GM10248 (cell line): ENCODE measurements around the gene PPY.
"Not testable (repeated sequence)": the region's sequence is repeated elsewhere in the genome, so short reads cannot be mapped to it uniquely, and the experiment has no call there.

Source experiments
- CTCF ChIA-PET: fragments of 300-600 bp; sonication (Branson Sonifier 250); formaldehyde crosslinking; extraction: SDS; loops from one replicate; lab custom pipeline; 2021; ENCODE audit warnings: antibody characterized with exemption; lab: Yijun Ruan, JAX
- POLR2A ChIA-PET: fragments of 350-650 bp; sonication (Branson Sonifier 250); formaldehyde crosslinking; extraction: SDS; loops from one replicate; lab custom pipeline; 2020; ENCODE audit warnings: antibody characterized with exemption; lab: Yijun Ruan, JAX
- DNase-seq: peaks from one replicate; pipeline ENCODE4 v3.0.0; 2012; ENCODE audit errors: extremely low spot score
- CTCF ChIP-seq: IDR thresholded peaks from 2 replicates; pipeline ENCODE4 v1.5.1; 2012; ENCODE audit warnings: mild to moderate bottlenecking, low read depth; ENCODE audit errors: extremely low read depth, missing control alignments, control extremely low read depth

The PPY gene

GRCh38 chr17:43928609-43929008 lies 13.7 kb downstream of the PPY start:
- CTCF ChIA-PET = interaction anchor here (0.8 to 1.8 kb wide), 4 partner anchors 15 to 66 kb away, joined by 3 to 6 read pairs (median 4); no protein-coding TSS in a partner anchor
- no peak for DNase-seq

GRCh38 chr17:43927929-43928328 lies 14.3 kb downstream of the PPY start:
- POLR2A ChIA-PET, DNase-seq: not testable (repeated sequence)
- CTCF ChIA-PET = interaction anchor here (1.7 to 1.8 kb wide), 2 partner anchors 16 to 18 kb away, joined by 6 read pairs; no protein-coding TSS in a partner anchor

More at GRCh38 chr17:43928609-43929008, 13.7 kb downstream of the PPY start:
- POLR2A ChIA-PET = no interaction called here
- TF ChIP-seq CTCF = no peak

GRCh38 chr17:43927060-43927864 lies 15.0 kb downstream of the PPY start:
- TF ChIP-seq CTCF = no peak
- DNase-seq = no peak
- ChIA-PET POLR2A (no interaction called here), CTCF (interaction anchor here (1.8 to 5.6 kb wide), 3 partner anchors 15 to 17 kb away, joined by 6 to 50 read pairs (median 36); partner anchors contain the start of gene PPY)

GRCh38 chr17:43924558-43924957 lies 17.7 kb downstream of the PPY start:
- TF ChIP-seq CTCF = no peak
- CTCF ChIA-PET = interaction anchor here (0.7 to 5.6 kb wide), 11 partner anchors 9 to 118 kb away, joined by 3 to 50 read pairs (median 6); partner anchors contain the start of gene PPY
- no peak for DNase-seq
- POLR2A ChIA-PET = interaction anchor here (0.6 kb wide), 1 partner anchor 648 kb away, joined by 4 read pairs; no protein-coding TSS in a partner anchor

GRCh38 chr17:43920500-43921095 lies 21.7 kb downstream of the PPY start:
- POLR2A ChIA-PET = interaction anchor here (0.6 kb wide), 1 partner anchor 180 kb away, joined by 6 read pairs; no protein-coding TSS in a partner anchor
- no peak for TF ChIP-seq CTCF
- CTCF ChIA-PET = interaction anchor here (1.4 to 2.6 kb wide), 2 partner anchors 11 to 23 kb away, joined by 3 to 8 read pairs; no protein-coding TSS in a partner anchor
- no peak for DNase-seq

GRCh38 chr17:43918026-43918389 lies 24.3 kb downstream of the PPY start:
- POLR2A ChIA-PET = no interaction called here
- CTCF ChIA-PET = interaction anchor here (1.5 to 2.0 kb wide), 2 partner anchors 9 to 26 kb away, joined by 3 to 9 read pairs; no protein-coding TSS in a partner anchor
- DNase-seq = no peak
- no peak for TF ChIP-seq CTCF
